C4-2B (cell line): ENCODE results near the gene KRT7.

Source experiments
- CTCF ChIP-seq: fragments of 450-650 bp; conservative IDR thresholded peaks from 2 replicates; pipeline ENCODE4 v1.5.1; 2017; ENCODE audit warnings: mild to moderate bottlenecking
- ZFX ChIP-seq: fragments of 450-650 bp; IDR thresholded peaks from 2 replicates; pipeline ENCODE4 v1.6.1; 2017

- TF ChIP-seq CTCF, result no peak
- TF ChIP-seq ZFX, result no peak
Measured at GRCh38 chr12:52256584-52256935, 23.5 kb downstream of the KRT7 start.
